HepG2 (cell line): ENCODE data around the gene PLEKHD1.

ENCODE experiments used
- ATF2 ChIP-seq: sonication (generic); formaldehyde crosslinking; IDR thresholded peaks from 2 replicates; pipeline ENCODE4 v1.4.0; 2020; ENCODE audit warnings: missing genetic modification reagents
- FOXM1 ChIP-seq: sonication (generic); formaldehyde crosslinking; IDR thresholded peaks from 2 replicates; pipeline ENCODE4 v1.5.0; 2020; ENCODE audit warnings: missing genetic modification reagents
- GTF2F1 ChIP-seq: fragments of 150-350 bp; IDR thresholded peaks from 2 replicates; pipeline ENCODE4 v1.6.1; 2014; ENCODE audit warnings: low read length
- NR2F1 ChIP-seq, 2 experiments: fragments of 450-650 bp in 1 of 2; formaldehyde crosslinking in 1 of 2; IDR thresholded peaks; 2 replicates each; pipeline versions ENCODE4 v1.5.0 to v1.6.1; 2016 to 2020; ENCODE audit warnings: mild to moderate bottlenecking in 1 of 2, missing compliant biosample characterization in 1 of 2, missing genetic modification reagents in 1 of 2, moderate library complexity in 1 of 2
- POLR2A ChIP-seq, 2 experiments: IDR thresholded peaks; 2 replicates each; pipeline ENCODE4 v1.6.1; 2011; ENCODE audit warnings: low read depth in 2 of 2, low read length in 2 of 2, mild to moderate bottlenecking in 1 of 2, moderate library complexity in 1 of 2; ENCODE audit not compliant: insufficient read depth in 1 of 2
- POLR2AphosphoS5 ChIP-seq: IDR thresholded peaks from 2 replicates; pipeline ENCODE4 v1.6.1; 2012; ENCODE audit warnings: low read depth, low read length
- SETDB1 ChIP-seq: sonication (generic); formaldehyde crosslinking; IDR thresholded peaks from 2 replicates; pipeline ENCODE4 v1.5.1; 2020; ENCODE audit warnings: missing genetic modification reagents, mild to moderate bottlenecking, borderline replicate concordance
- SUZ12 ChIP-seq: fragments of 150-350 bp; IDR thresholded peaks from 2 replicates; pipeline ENCODE4 v1.6.1; 2014; ENCODE audit warnings: low read depth, low read length
- USF2 ChIP-seq, 2 experiments: sonication (generic) in 1 of 2; formaldehyde crosslinking in 1 of 2; IDR thresholded peaks; 2 replicates each; pipeline versions ENCODE4 v1.5.1 to v1.6.1; 2011 to 2020; ENCODE audit warnings: borderline replicate concordance in 1 of 2, low read depth in 1 of 2, low read length in 1 of 2, mild to moderate bottlenecking in 1 of 2, missing genetic modification reagents in 1 of 2, moderate library complexity in 1 of 2
- ZNF274 ChIP-seq: sonication (generic); formaldehyde crosslinking; IDR thresholded peaks from 2 replicates; pipeline ENCODE4 v1.5.1; 2020; ENCODE audit warnings: mild to moderate bottlenecking, missing genetic modification reagents
- ZNF280D ChIP-seq: sonication (generic); formaldehyde crosslinking; IDR thresholded peaks from 2 replicates; pipeline ENCODE4 v1.5.1; 2020; ENCODE audit warnings: mild to moderate bottlenecking, missing genetic modification reagents
- TF ChIP-seq, protein P1 (sequence below): sonication (generic); formaldehyde crosslinking; IDR thresholded peaks from 2 replicates; pipeline ENCODE4 v1.5.0; 2020; ENCODE audit warnings: mild to moderate bottlenecking, missing genetic modification reagents, moderate library complexity
- TF ChIP-seq, protein P2 (sequence below): sonication (generic); formaldehyde crosslinking; IDR thresholded peaks from 2 replicates; pipeline ENCODE4 v1.4.0; 2020; ENCODE audit warnings: mild to moderate bottlenecking, missing genetic modification reagents

DNA sequence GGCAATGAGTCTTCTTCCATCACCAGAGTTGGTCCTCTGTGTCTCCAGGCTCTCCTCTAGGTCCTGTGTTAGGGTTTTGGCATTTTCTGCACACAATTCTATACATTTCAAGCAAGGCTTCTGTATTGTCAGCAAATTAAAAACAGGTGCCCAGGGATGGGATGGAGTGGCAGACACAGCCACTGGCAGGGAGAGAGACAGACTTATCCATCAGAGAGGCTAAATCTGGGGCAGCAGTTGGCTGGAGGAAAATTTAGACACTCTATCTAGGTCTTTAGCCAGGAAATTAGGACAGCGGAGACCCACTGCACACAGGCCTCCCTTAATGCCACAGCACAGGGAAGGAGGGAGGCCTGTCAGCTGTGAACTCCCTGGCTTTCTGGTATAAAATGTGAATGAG lies 20.2 kb downstream of the PLEKHD1 start:
- TF ChIP-seq SUZ12 = no peak
- TF ChIP-seq ZNF280D (CRISPR knock-in tag) = no peak
- TF ChIP-seq NR2F1 (CRISPR knock-in tag; IDR thresholded peaks at IDR 0.05) = no peak
- TF ChIP-seq, protein P1, sequence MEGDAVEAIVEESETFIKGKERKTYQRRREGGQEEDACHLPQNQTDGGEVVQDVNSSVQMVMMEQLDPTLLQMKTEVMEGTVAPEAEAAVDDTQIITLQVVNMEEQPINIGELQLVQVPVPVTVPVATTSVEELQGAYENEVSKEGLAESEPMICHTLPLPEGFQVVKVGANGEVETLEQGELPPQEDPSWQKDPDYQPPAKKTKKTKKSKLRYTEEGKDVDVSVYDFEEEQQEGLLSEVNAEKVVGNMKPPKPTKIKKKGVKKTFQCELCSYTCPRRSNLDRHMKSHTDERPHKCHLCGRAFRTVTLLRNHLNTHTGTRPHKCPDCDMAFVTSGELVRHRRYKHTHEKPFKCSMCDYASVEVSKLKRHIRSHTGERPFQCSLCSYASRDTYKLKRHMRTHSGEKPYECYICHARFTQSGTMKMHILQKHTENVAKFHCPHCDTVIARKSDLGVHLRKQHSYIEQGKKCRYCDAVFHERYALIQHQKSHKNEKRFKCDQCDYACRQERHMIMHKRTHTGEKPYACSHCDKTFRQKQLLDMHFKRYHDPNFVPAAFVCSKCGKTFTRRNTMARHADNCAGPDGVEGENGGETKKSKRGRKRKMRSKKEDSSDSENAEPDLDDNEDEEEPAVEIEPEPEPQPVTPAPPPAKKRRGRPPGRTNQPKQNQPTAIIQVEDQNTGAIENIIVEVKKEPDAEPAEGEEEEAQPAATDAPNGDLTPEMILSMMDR (CRISPR knock-in tag) = no peak
- TF ChIP-seq POLR2A (IDR thresholded peaks at IDR 0.05; ENCODE audit: insufficient read depth in 1 of 2, low read depth in 2 of 2, low read length in 2 of 2) = no peak
- TF ChIP-seq, protein P2, sequence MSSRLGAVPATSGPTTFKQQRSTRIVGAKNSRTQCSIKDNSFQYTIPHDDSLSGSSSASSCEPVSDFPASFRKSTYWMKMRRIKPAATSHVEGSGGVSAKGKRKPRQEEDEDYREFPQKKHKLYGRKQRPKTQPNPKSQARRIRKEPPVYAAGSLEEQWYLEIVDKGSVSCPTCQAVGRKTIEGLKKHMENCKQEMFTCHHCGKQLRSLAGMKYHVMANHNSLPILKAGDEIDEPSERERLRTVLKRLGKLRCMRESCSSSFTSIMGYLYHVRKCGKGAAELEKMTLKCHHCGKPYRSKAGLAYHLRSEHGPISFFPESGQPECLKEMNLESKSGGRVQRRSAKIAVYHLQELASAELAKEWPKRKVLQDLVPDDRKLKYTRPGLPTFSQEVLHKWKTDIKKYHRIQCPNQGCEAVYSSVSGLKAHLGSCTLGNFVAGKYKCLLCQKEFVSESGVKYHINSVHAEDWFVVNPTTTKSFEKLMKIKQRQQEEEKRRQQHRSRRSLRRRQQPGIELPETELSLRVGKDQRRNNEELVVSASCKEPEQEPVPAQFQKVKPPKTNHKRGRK (CRISPR knock-in tag) = no peak
- no peak for TF ChIP-seq SETDB1 (CRISPR knock-in tag)
- TF ChIP-seq ATF2 (CRISPR knock-in tag) = no peak
- TF ChIP-seq FOXM1 = no peak
- no peak for TF ChIP-seq POLR2AphosphoS5
- no peak for TF ChIP-seq GTF2F1
- TF ChIP-seq USF2 (IDR thresholded peaks at IDR 0.05; ENCODE audit: low read depth, low read length) = no peak
- TF ChIP-seq USF2 (CRISPR knock-in tag; IDR thresholded peaks at IDR 0.05; ENCODE audit: borderline replicate concordance) = no peak
- no peak for TF ChIP-seq ZNF274
